ENCODE measurements around the gene PRPF39. TPM values are rescaled to one million over a fixed set of nuclear protein-coding genes. Genes with fewer than 3 reads are reported as not detected.

PRPF39 gene
- total RNA-seq, 1 experiment from 2014 or later: 59.8 TPM

DNA sequence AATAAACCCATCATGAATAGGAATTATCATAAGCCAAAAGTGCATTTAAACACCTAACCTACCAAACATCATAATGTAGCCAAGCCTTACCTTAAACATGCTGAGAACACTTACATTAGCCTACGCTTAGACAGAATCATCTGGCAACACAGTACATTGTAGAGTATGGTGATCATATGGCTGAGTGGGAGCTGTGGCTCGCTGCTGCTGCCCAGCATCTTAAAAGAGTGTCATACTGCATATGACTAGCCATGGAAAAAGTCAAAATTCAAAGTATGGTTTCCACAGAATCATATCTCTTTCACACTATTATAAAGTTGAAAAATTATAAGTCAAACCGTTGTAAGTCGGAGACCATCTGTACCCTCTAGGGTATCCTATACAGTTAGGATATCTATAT is 32.0 kb upstream of the PRPF39 start:
- Histone ChIP-seq H3K4ac (ENCODE audit: low read depth, low read length) (no peak overlapping the region), H2BK20ac (ENCODE audit: low read depth, low read length, poor library complexity, severe bottlenecking) (no peak overlapping the region), H3K9me3 (ENCODE audit: control insufficient read depth, low read depth, low read length) (no peaks in the 10 kb centered on the region), H4K5ac (ENCODE audit: insufficient read length, low read depth, low read length) (no peak overlapping the region), H4K20me1 (ENCODE audit: control insufficient read depth, insufficient read depth, insufficient read length) (no peaks in the 10 kb centered on the region), H4K91ac (ENCODE audit: insufficient read length, low read depth, low read length) (no peak overlapping the region), H3K4me2 (ENCODE audit: insufficient read depth, insufficient read length, low read length) (no peak overlapping the region), H2BK120ac (ENCODE audit: low read depth, low read length, poor library complexity, severe bottlenecking) (no peak overlapping the region), H3K27me3 (ENCODE audit: insufficient read depth, low read length) (no peaks in the 10 kb centered on the region), H2BK12ac (ENCODE audit: insufficient read length, low read depth, low read length) (no peak overlapping the region), H3K23ac (ENCODE audit: insufficient read length, low read depth, low read length) (no peak overlapping the region), H3K23me2 (ENCODE audit: insufficient read length, low read depth, low read length, poor library complexity, severe bottlenecking) (no peaks in the 10 kb centered on the region), H3K4me1 (ENCODE audit: insufficient read depth, low read length) (no peaks in the 10 kb centered on the region), H3K27ac (ENCODE audit: insufficient read length, low read depth, low read length) (no peak overlapping the region), H4K8ac (replicated peaks; ENCODE audit: insufficient read length, low read depth, low read length) (no peak overlapping the region), H3T11ph (ENCODE audit: low read length) (no peak overlapping the region), H2AK5ac (ENCODE audit: insufficient read length, low read length) (no peak overlapping the region), H2BK15ac (ENCODE audit: low read depth, low read length) (no peak overlapping the region), H2BK5ac (ENCODE audit: insufficient read length, low read length) (no peak overlapping the region), H3K79me1 (ENCODE audit: insufficient read depth, low read depth, low read length, poor library complexity, severe bottlenecking) (no peaks in the 10 kb centered on the region), H3K56ac (ENCODE audit: insufficient read length, low read depth, low read length) (no peak overlapping the region), H3K9ac (ENCODE audit: extremely low read depth, insufficient read length, low read length) (no peak overlapping the region), H2AFZ (ENCODE audit: low read length) (no peak overlapping the region), H3K14ac (ENCODE audit: insufficient read depth, low read length) (no peak overlapping the region), H3K79me2 (ENCODE audit: insufficient read depth, low read length) (no peaks in the 10 kb centered on the region), H3K18ac (ENCODE audit: insufficient read length, low read depth, low read length) (no peak overlapping the region)
- WGBS (ENCODE audit: extremely low coverage, insufficient read length, low lambda C conversion rate): no CpG with 5 or more reads among the region's 4 CpGs
- DNase-seq: no peak
- peaks cover 0 to 3% of the 10 kb centered on the region in 2 experiments; a peak in 1 of 5 replicates for H3K9me3 Mint-ChIP-seq
- H3K27me3 Mint-ChIP-seq (ENCODE audit: low read depth): no peaks in the 10 kb centered on the region
- H3K27ac Mint-ChIP-seq: no peak overlapping the region
- TF ChIP-seq, protein P1, sequence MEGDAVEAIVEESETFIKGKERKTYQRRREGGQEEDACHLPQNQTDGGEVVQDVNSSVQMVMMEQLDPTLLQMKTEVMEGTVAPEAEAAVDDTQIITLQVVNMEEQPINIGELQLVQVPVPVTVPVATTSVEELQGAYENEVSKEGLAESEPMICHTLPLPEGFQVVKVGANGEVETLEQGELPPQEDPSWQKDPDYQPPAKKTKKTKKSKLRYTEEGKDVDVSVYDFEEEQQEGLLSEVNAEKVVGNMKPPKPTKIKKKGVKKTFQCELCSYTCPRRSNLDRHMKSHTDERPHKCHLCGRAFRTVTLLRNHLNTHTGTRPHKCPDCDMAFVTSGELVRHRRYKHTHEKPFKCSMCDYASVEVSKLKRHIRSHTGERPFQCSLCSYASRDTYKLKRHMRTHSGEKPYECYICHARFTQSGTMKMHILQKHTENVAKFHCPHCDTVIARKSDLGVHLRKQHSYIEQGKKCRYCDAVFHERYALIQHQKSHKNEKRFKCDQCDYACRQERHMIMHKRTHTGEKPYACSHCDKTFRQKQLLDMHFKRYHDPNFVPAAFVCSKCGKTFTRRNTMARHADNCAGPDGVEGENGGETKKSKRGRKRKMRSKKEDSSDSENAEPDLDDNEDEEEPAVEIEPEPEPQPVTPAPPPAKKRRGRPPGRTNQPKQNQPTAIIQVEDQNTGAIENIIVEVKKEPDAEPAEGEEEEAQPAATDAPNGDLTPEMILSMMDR (conservative IDR thresholded peaks at IDR 0.05): no peak
- no peaks in the 10 kb centered on the region for H3K4me1 Mint-ChIP-seq
- H3K36me3 Mint-ChIP-seq (ENCODE audit: insufficient read depth in 1 of 3, low read depth in 3 of 3): peaks cover 6 to 29% (median 8%) of the 10 kb centered on the region in 3 experiments; a peak in 6 of 7 replicates
- no peak overlapping the region for H3K4me3 Mint-ChIP-seq

Data from H9 (cell line).